Fibroblast of the aortic adventitia (primary cell): ENCODE measurements around the gene PSMD11. TPM values are rescaled to one million over a fixed set of nuclear protein-coding genes. Genes with fewer than 3 reads are reported as not detected.

Experiments used
- DNase-seq: peaks from one replicate; pipeline ENCODE4 v3.0.0-alpha.2; 2010; ENCODE audit warnings: low read depth
- H3K4me3 ChIP-seq: 2 replicates; pipeline ENCODE4 v1.5.1; 2011; ENCODE audit warnings: low read depth, mild to moderate bottlenecking, control low read depth, low read length, moderate library complexity
- total RNA-seq: library from RNA; depleted of rRNA; stranded (reverse); fragments of >200 nt; gene quantifications from 2 replicates; pipeline ENCODE4 v1.2.3, GENCODE V29; 2012; ENCODE audit warnings: low replicate concordance
- TF ChIP-seq, protein P1 (sequence below): IDR thresholded peaks from 2 replicates; pipeline ENCODE4 v1.5.1; 2011; ENCODE audit warnings: mild to moderate bottlenecking, low read length, control low read depth, inconsistent platforms; ENCODE audit not compliant: insufficient read depth

Gene PSMD11
- total RNA-seq, 1 donor, result 78.2 TPM

DNA sequence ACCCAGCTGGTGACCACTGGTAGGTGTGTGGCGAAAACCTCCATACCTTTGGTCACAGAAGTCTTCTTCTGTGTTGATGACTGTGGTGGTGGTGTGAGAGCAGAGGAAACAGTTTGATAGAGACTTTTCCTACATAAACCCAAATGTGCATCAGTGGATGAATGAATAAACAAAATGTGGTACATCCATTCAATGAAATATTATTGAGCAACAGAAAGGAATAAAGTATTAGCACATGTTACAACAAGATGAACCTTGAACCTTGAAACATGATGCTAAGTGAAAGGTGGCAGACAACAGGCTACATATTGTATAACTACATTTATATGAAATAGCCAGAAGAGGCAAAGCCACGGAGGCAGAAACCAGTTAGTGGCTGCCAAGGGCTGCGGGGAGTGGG is 57.7 kb downstream of the PSMD11 start:
- H3K4me3 ChIP-seq, result no peak overlapping the region
- DNase-seq, result no peak

DNA sequence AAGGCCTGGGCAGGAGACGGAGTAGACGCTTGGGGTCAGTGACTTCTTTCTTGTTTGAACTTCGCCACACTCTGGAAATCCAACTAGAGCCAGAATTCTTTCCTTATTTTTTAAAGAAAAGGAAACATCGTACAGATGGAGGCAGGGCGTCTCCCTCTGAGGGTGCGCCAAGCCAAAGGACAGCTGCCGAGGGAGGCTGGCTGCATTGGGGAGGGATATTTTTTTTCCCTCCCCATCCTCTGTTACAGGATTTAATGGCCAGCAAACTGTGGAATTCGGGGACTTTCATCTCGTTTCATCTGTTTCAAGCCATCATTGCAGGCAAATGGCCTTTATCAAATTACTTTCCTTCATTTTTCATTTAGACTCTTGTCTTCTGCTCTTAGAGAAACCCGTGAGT is 58.4 kb downstream of the PSMD11 start:
- no peak for DNase-seq
- TF ChIP-seq, protein P1, sequence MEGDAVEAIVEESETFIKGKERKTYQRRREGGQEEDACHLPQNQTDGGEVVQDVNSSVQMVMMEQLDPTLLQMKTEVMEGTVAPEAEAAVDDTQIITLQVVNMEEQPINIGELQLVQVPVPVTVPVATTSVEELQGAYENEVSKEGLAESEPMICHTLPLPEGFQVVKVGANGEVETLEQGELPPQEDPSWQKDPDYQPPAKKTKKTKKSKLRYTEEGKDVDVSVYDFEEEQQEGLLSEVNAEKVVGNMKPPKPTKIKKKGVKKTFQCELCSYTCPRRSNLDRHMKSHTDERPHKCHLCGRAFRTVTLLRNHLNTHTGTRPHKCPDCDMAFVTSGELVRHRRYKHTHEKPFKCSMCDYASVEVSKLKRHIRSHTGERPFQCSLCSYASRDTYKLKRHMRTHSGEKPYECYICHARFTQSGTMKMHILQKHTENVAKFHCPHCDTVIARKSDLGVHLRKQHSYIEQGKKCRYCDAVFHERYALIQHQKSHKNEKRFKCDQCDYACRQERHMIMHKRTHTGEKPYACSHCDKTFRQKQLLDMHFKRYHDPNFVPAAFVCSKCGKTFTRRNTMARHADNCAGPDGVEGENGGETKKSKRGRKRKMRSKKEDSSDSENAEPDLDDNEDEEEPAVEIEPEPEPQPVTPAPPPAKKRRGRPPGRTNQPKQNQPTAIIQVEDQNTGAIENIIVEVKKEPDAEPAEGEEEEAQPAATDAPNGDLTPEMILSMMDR, result no peak
- no peak overlapping the region for H3K4me3 ChIP-seq

More for the DNA sequence above, 57.7 kb downstream of the PSMD11 start:
- TF ChIP-seq, protein P1, result no peak

DNA sequence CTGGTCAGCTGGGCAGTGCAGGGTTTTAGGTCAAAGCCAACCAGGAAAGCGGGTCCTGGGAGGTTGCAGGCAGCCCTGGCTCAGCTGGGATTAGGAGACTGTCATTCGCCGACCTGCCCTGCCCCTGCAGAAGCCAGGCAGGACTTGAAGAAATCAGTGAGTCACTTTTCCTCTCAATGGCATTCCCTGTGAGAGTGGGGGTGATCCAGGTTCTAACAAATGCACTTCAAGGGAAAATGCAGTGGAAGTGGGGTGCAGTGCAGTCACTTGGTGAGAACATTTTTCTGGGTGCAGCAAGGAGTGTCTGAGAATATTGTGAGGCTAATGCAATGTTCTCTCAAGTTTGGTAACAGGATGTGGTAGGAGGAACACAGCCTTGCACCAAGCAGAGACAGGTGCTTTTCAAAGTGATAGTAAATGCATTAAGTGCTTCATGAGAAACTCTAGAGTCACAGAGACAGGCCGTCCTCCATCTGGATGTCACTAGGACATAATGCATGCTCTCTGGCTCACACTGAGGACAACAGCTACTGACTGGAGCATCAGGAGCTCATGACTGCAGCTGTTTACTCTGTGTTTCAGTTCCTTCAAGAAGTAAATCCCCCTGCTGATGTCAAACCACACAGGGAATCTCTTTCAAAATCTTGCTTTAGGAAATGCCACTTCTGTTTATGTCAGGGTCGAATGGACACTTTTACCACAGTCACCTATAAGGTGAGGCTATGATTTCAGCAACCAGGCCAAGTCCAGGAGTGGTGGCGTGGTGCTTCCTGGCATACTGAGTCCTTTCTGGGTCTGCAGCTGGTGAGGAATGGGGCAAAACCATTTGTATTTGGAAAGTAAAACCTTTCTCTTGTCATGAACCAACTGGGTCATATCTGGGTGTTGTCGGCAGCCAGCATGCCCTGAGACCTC is 59.2 kb downstream of the PSMD11 start:
- H3K4me3 ChIP-seq, result no peak overlapping the region
- TF ChIP-seq, protein P1, result no peak
- no peak for DNase-seq

DNA sequence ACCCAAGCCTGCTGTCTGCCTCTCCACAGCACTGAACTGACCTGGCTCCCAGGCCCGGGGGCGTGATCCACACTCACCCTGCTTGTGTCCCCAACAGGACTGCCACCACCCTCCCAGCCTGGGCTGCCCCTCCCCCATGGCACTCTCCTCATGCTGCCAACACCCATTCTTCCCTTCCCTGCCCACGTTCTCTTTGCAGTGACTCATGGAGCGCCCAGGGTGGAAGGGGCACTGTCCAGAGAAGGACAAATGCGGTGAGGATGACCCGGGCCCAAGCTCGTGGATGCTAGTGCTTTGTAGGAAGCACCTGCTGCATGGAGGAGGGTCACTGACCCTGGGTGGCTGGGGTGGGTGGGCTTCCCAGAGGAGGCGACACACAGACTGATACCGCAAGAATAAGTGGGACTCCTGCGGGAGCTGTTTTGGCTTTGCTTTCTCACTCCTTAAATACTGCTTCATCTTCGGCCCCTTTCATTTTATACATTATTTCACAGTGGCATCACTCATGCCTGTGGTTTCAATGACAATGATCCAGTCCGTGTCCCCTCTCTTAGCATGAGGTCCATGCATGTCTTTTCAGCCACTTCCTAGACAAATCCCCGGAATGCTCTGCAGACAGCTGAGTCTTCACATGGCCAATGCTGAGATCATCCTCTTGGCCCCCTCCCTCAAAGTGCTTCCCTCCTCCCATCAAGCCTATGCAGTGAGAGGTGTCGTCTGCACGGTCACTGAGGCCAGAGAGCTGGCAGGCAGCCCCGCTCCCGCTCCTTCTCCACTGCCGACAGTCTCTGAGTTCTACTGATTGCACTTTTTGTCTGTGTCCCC is 60.1 kb downstream of the PSMD11 start:
- DNase-seq, result no peak
- no peak overlapping the region for H3K4me3 ChIP-seq
- TF ChIP-seq, protein P1, result no peak

DNA sequence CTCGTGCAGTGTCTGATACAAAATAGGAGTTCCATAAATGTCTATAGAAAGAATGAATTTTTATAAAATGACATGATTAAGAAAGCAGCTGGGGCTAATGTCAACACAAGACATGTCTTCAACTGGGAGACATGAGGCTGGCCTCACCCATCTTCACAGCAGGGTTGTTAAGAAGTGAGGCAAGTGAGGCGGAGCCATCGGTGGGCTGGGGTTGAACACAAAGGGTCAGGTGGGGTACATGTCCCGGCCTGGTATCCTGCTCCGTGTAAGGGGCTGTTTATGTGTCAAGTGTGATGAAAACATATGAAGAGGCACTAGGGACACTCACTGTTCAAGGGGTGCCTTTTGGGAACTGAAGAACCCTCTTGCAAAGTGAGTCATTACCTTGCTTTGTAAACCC is 64.6 kb downstream of the PSMD11 start:
- TF ChIP-seq, protein P1, result no peak
- H3K4me3 ChIP-seq, result no peak overlapping the region
- DNase-seq, result no peak

DNA sequence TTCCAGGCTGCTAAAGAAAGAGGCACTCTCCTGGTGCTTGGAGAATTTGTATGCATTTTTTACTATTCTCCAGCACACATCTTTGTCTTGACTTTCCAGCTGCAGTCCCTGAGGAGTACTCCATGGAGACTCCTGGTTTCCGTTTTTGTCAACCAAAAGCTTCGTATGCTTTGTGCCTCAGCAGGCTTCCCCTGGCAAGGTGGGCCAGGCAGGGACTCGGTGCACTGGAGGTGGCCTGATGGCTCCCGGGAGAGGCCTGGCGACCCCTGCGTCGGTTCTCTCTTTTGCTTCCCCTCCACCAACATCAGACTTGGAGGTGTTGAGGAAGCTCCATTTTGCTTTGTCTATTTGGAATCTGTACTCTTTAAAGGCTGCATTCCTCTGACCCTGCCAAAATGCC is 66.2 kb downstream of the PSMD11 start:
- H3K4me3 ChIP-seq, result no peak overlapping the region
- DNase-seq, result no peak
- TF ChIP-seq, protein P1, result no peak
